Panc1 (cell line): ENCODE measurements around the gene SSBP4.

Experiments
- POLR2AphosphoS5 ChIP-seq: IDR thresholded peaks from 2 replicates; pipeline ENCODE4 v1.6.1; 2012; ENCODE audit warnings: mild to moderate bottlenecking, low read depth, low read length, moderate library complexity
- TCF7L2 ChIP-seq: IDR thresholded peaks from 2 replicates; pipeline ENCODE4 v1.6.1; 2011; ENCODE audit warnings: mild to moderate bottlenecking, low read depth, low read length, inconsistent platforms
- TF ChIP-seq, protein P1 (sequence below): fragments of 450-650 bp; IDR thresholded peaks from 2 replicates; pipeline ENCODE4 v1.5.1; 2017; ENCODE audit warnings: mild to moderate bottlenecking
- TF ChIP-seq, protein P2 (sequence below), 2 experiments: IDR thresholded peaks; 2 replicates each; pipeline ENCODE4 v1.6.1; 2011 to 2012; ENCODE audit warnings: low read depth in 2 of 2, control low read depth in 1 of 2, low read length in 1 of 2, mild to moderate bottlenecking in 1 of 2, moderate library complexity in 1 of 2; ENCODE audit not compliant: insufficient read depth in 1 of 2

DNA sequence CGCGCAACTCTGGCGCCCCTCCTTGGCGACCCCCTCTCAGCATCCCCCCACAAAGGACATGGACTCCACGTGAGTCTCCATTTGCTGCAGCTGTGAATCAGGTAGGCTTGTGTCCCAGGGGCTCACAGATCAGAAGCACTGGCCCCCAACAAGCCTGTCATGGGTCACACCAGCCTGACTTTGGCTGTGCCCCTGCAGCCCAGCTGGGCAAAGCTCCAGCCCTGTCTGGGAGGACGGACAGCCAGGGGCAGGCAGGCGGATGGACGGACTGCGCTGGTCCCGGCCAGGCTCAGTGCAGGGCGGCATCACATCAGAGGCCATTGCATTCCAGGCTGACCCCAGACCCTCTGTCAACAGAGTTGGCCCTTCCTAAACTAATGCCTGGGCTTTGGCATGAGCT, 47.2 kb downstream of the SSBP4 start:
- TF ChIP-seq, protein P1, sequence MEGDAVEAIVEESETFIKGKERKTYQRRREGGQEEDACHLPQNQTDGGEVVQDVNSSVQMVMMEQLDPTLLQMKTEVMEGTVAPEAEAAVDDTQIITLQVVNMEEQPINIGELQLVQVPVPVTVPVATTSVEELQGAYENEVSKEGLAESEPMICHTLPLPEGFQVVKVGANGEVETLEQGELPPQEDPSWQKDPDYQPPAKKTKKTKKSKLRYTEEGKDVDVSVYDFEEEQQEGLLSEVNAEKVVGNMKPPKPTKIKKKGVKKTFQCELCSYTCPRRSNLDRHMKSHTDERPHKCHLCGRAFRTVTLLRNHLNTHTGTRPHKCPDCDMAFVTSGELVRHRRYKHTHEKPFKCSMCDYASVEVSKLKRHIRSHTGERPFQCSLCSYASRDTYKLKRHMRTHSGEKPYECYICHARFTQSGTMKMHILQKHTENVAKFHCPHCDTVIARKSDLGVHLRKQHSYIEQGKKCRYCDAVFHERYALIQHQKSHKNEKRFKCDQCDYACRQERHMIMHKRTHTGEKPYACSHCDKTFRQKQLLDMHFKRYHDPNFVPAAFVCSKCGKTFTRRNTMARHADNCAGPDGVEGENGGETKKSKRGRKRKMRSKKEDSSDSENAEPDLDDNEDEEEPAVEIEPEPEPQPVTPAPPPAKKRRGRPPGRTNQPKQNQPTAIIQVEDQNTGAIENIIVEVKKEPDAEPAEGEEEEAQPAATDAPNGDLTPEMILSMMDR, result no peak
- TF ChIP-seq POLR2AphosphoS5 (no peak), TCF7L2 (no peak)
- TF ChIP-seq, protein P2, sequence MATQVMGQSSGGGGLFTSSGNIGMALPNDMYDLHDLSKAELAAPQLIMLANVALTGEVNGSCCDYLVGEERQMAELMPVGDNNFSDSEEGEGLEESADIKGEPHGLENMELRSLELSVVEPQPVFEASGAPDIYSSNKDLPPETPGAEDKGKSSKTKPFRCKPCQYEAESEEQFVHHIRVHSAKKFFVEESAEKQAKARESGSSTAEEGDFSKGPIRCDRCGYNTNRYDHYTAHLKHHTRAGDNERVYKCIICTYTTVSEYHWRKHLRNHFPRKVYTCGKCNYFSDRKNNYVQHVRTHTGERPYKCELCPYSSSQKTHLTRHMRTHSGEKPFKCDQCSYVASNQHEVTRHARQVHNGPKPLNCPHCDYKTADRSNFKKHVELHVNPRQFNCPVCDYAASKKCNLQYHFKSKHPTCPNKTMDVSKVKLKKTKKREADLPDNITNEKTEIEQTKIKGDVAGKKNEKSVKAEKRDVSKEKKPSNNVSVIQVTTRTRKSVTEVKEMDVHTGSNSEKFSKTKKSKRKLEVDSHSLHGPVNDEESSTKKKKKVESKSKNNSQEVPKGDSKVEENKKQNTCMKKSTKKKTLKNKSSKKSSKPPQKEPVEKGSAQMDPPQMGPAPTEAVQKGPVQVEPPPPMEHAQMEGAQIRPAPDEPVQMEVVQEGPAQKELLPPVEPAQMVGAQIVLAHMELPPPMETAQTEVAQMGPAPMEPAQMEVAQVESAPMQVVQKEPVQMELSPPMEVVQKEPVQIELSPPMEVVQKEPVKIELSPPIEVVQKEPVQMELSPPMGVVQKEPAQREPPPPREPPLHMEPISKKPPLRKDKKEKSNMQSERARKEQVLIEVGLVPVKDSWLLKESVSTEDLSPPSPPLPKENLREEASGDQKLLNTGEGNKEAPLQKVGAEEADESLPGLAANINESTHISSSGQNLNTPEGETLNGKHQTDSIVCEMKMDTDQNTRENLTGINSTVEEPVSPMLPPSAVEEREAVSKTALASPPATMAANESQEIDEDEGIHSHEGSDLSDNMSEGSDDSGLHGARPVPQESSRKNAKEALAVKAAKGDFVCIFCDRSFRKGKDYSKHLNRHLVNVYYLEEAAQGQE (IDR thresholded peaks at IDR 0.05; ENCODE audit: insufficient read depth in 1 of 2, low read depth in 2 of 2, low read length in 1 of 2), result no peak
